ENCODE measurements around the gene CTRB2.

CTRB2 gene

GRCh38 chr16:75236736-75237397 is 29.9 kb upstream of the CTRB2 start:
- peaks cover 0 to 70% (median 55%) of the 10 kb centered on the region in 5 donors for H3K36me3 ChIP-seq (ENCODE audit: control insufficient read depth in 5 of 5, insufficient read depth in 5 of 5, low read length in 5 of 5)
- H3K27ac ChIP-seq (ENCODE audit: low read depth, low read length): no peak overlapping the region
- H3K9ac ChIP-seq (ENCODE audit: low read length in 5 of 5): no peak overlapping the region
- H3K4me1 ChIP-seq (ENCODE audit: control insufficient read depth in 5 of 5, insufficient read depth in 5 of 5, low read length in 5 of 5): peaks cover 7 to 53% (median 48%) of the 10 kb centered on the region in 5 donors
- no peak overlapping the region for H3K4me3 ChIP-seq (ENCODE audit: low read depth in 1 of 5, low read length in 5 of 5)
- H3K27me3 ChIP-seq (ENCODE audit: control insufficient read depth in 5 of 5, insufficient read depth in 4 of 5, low read length in 5 of 5): peaks cover 0 to 6% (median 0%) of the 10 kb centered on the region in 5 donors
- no peaks in the 10 kb centered on the region for H3K9me3 ChIP-seq (ENCODE audit: control insufficient read depth in 5 of 5, low read length in 5 of 5)

GRCh38 chr16:75236232-75236631 is 29.3 kb upstream of the CTRB2 start:
- H3K27me3 ChIP-seq (ENCODE audit: control insufficient read depth in 5 of 5, insufficient read depth in 4 of 5, low read length in 5 of 5): peaks cover 0 to 6% (median 0%) of the 10 kb centered on the region in 5 donors
- H3K9me3 ChIP-seq (ENCODE audit: control insufficient read depth in 5 of 5, low read length in 5 of 5): no peaks in the 10 kb centered on the region
- H3K36me3 ChIP-seq (ENCODE audit: control insufficient read depth in 5 of 5, insufficient read depth in 5 of 5, low read length in 5 of 5): peaks cover 3 to 64% (median 52%) of the 10 kb centered on the region in 5 donors
- H3K27ac ChIP-seq (ENCODE audit: low read depth, low read length): no peak overlapping the region
- peaks cover 7 to 53% (median 48%) of the 10 kb centered on the region in 5 donors for H3K4me1 ChIP-seq (ENCODE audit: control insufficient read depth in 5 of 5, insufficient read depth in 5 of 5, low read length in 5 of 5)
- no peak overlapping the region for H3K4me3 ChIP-seq (ENCODE audit: low read depth in 1 of 5, low read length in 5 of 5)
- H3K9ac ChIP-seq (ENCODE audit: low read length in 5 of 5): no peak overlapping the region

- peaks cover 3 to 59% (median 47%) of the 10 kb centered on the region in 5 donors for H3K36me3 ChIP-seq (ENCODE audit: control insufficient read depth in 5 of 5, insufficient read depth in 5 of 5, low read length in 5 of 5)
- peaks cover 0 to 6% (median 0%) of the 10 kb centered on the region in 5 donors for H3K27me3 ChIP-seq (ENCODE audit: control insufficient read depth in 5 of 5, insufficient read depth in 4 of 5, low read length in 5 of 5)
- no peak overlapping the region for H3K9ac ChIP-seq (ENCODE audit: low read length in 5 of 5)
- H3K27ac ChIP-seq (ENCODE audit: low read depth, low read length): no peak overlapping the region
- H3K4me3 ChIP-seq (ENCODE audit: low read depth in 1 of 5, low read length in 5 of 5): no peak overlapping the region
- peaks cover 7 to 49% (median 45%) of the 10 kb centered on the region in 5 donors for H3K4me1 ChIP-seq (ENCODE audit: control insufficient read depth in 5 of 5, insufficient read depth in 5 of 5, low read length in 5 of 5)
- H3K9me3 ChIP-seq (ENCODE audit: control insufficient read depth in 5 of 5, low read length in 5 of 5): no peaks in the 10 kb centered on the region
These were observed 28.8 kb upstream of the CTRB2 start for GRCh38 chr16:75235721-75236193.

GRCh38 chr16:75234856-75235696 is 28.1 kb upstream of the CTRB2 start:
- no peak overlapping the region for H3K9ac ChIP-seq (ENCODE audit: low read length in 5 of 5)
- H3K9me3 ChIP-seq (ENCODE audit: control insufficient read depth in 5 of 5, low read length in 5 of 5): no peaks in the 10 kb centered on the region
- H3K27ac ChIP-seq (ENCODE audit: low read depth, low read length): peak overlapping the region; percentile 57
- peaks cover 0 to 6% (median 0%) of the 10 kb centered on the region in 5 donors for H3K27me3 ChIP-seq (ENCODE audit: control insufficient read depth in 5 of 5, insufficient read depth in 4 of 5, low read length in 5 of 5)
- peaks cover 7 to 47% (median 38%) of the 10 kb centered on the region in 5 donors for H3K4me1 ChIP-seq (ENCODE audit: control insufficient read depth in 5 of 5, insufficient read depth in 5 of 5, low read length in 5 of 5)
- peaks cover 3 to 62% (median 46%) of the 10 kb centered on the region in 5 donors for H3K36me3 ChIP-seq (ENCODE audit: control insufficient read depth in 5 of 5, insufficient read depth in 5 of 5, low read length in 5 of 5)
- H3K4me3 ChIP-seq (ENCODE audit: low read depth in 1 of 5, low read length in 5 of 5): no peak overlapping the region

GRCh38 chr16:75233611-75233938 is 26.6 kb upstream of the CTRB2 start:
- Histone ChIP-seq H3K4me1 (ENCODE audit: control insufficient read depth in 5 of 5, insufficient read depth in 5 of 5, low read length in 5 of 5) (peaks cover 3 to 32% (median 23%) of the 10 kb centered on the region in 5 donors), H3K9me3 (ENCODE audit: control insufficient read depth in 5 of 5, low read length in 5 of 5) (no peaks in the 10 kb centered on the region), H3K4me3 (ENCODE audit: low read depth in 1 of 5, low read length in 5 of 5) (no peak overlapping the region), H3K27me3 (ENCODE audit: control insufficient read depth in 5 of 5, insufficient read depth in 4 of 5, low read length in 5 of 5) (peaks cover 0 to 6% (median 0%) of the 10 kb centered on the region in 5 donors), H3K36me3 (ENCODE audit: control insufficient read depth in 5 of 5, insufficient read depth in 5 of 5, low read length in 5 of 5) (peaks cover 3 to 75% (median 61%) of the 10 kb centered on the region in 5 donors), H3K27ac (ENCODE audit: low read depth, low read length) (no peak overlapping the region), H3K9ac (ENCODE audit: low read length in 5 of 5) (no peak overlapping the region)

GRCh38 chr16:75231570-75231969 is 24.6 kb upstream of the CTRB2 start:
- no peaks in the 10 kb centered on the region for H3K9me3 ChIP-seq (ENCODE audit: control insufficient read depth in 5 of 5, low read length in 5 of 5)
- no peak overlapping the region for H3K27ac ChIP-seq (ENCODE audit: low read depth, low read length)
- peaks cover 0 to 10% (median 0%) of the 10 kb centered on the region in 5 donors for H3K27me3 ChIP-seq (ENCODE audit: control insufficient read depth in 5 of 5, insufficient read depth in 4 of 5, low read length in 5 of 5)
- H3K4me3 ChIP-seq (ENCODE audit: low read depth in 1 of 5, low read length in 5 of 5): no peak overlapping the region
- peaks cover 0 to 20% (median 11%) of the 10 kb centered on the region in 5 donors for H3K4me1 ChIP-seq (ENCODE audit: control insufficient read depth in 5 of 5, insufficient read depth in 5 of 5, low read length in 5 of 5)
- H3K9ac ChIP-seq (ENCODE audit: low read length in 5 of 5): no peak overlapping the region
- H3K36me3 ChIP-seq (ENCODE audit: control insufficient read depth in 5 of 5, insufficient read depth in 5 of 5, low read length in 5 of 5): peaks cover 3 to 76% (median 63%) of the 10 kb centered on the region in 5 donors

- Histone ChIP-seq H3K9ac (ENCODE audit: low read length in 5 of 5) (no peak overlapping the region), H3K4me3 (ENCODE audit: low read depth in 1 of 5, low read length in 5 of 5) (no peak overlapping the region), H3K36me3 (ENCODE audit: control insufficient read depth in 5 of 5, insufficient read depth in 5 of 5, low read length in 5 of 5) (peaks cover 3 to 66% (median 53%) of the 10 kb centered on the region in 5 donors), H3K4me1 (ENCODE audit: control insufficient read depth in 5 of 5, insufficient read depth in 5 of 5, low read length in 5 of 5) (peaks cover 0 to 20% (median 11%) of the 10 kb centered on the region in 5 donors), H3K9me3 (ENCODE audit: control insufficient read depth in 5 of 5, low read length in 5 of 5) (no peaks in the 10 kb centered on the region), H3K27ac (ENCODE audit: low read depth, low read length) (no peak overlapping the region), H3K27me3 (ENCODE audit: control insufficient read depth in 5 of 5, insufficient read depth in 4 of 5, low read length in 5 of 5) (peaks cover 0 to 11% (median 0%) of the 10 kb centered on the region in 5 donors)
These were observed 23.6 kb upstream of the CTRB2 start for GRCh38 chr16:75230471-75231110.

- H3K27me3 ChIP-seq (ENCODE audit: control insufficient read depth in 5 of 5, insufficient read depth in 4 of 5, low read length in 5 of 5): peaks cover 5 to 18% (median 6%) of the 10 kb centered on the region in 5 donors
- peaks cover 0 to 14% (median 8%) of the 10 kb centered on the region in 5 donors for H3K4me1 ChIP-seq (ENCODE audit: control insufficient read depth in 5 of 5, insufficient read depth in 5 of 5, low read length in 5 of 5)
- no peak overlapping the region for H3K27ac ChIP-seq (ENCODE audit: low read depth, low read length)
- H3K9me3 ChIP-seq (ENCODE audit: control insufficient read depth in 5 of 5, low read length in 5 of 5): no peaks in the 10 kb centered on the region
- no peak overlapping the region for H3K9ac ChIP-seq (ENCODE audit: low read length in 5 of 5)
- no peak overlapping the region for H3K4me3 ChIP-seq (ENCODE audit: low read depth in 1 of 5, low read length in 5 of 5)
- peaks cover 3 to 54% (median 42%) of the 10 kb centered on the region in 5 donors for H3K36me3 ChIP-seq (ENCODE audit: control insufficient read depth in 5 of 5, insufficient read depth in 5 of 5, low read length in 5 of 5)
These were observed 22.4 kb upstream of the CTRB2 start for GRCh38 chr16:75229172-75230031.
